Measurements from ENCODE around the gene APP.

The APP gene

DNA sequence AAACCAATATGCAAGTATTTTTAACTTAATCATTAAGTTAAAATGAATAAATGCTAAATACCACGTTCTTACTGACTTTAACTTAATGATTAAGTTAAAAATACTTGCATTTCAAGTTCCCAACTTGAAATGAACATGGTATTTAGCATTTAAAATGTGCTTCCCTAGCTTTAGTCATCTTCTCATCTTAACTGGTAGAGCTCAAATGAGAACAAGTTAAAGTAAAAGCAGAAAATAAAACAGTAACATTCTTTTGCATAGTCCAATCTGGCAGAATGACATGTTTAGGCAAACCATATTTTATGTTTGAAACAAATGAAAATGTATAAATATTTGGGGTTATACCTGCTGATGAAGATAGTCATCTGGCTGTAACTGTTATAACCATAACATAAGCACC, 186.0 kb downstream of the APP start:
- Histone ChIP-seq H3K27ac (no peak overlapping the region), H3K9ac (no peak overlapping the region), H3K4me3 (IDR thresholded peaks at IDR 0.05; ENCODE audit: insufficient read depth, low read depth, low read length) (no peak overlapping the region), H3K4me1 (ENCODE audit: low read depth, poor library complexity, severe bottlenecking) (no peaks in the 10 kb centered on the region), H3K36me3 (ENCODE audit: insufficient read depth) (no peaks in the 10 kb centered on the region; the same call in 1 of the 2 replicates), H3K4me2 (no peak overlapping the region), H4K20me1 (ENCODE audit: insufficient read depth) (no peaks in the 10 kb centered on the region), H3K27me3 (ENCODE audit: insufficient read depth, low read depth) (no peaks in the 10 kb centered on the region), H3K79me2 (ENCODE audit: insufficient read depth, low read depth) (no peaks in the 10 kb centered on the region), H2AFZ (ENCODE audit: low read depth) (no peak overlapping the region)
- TF ChIP-seq, protein P1, sequence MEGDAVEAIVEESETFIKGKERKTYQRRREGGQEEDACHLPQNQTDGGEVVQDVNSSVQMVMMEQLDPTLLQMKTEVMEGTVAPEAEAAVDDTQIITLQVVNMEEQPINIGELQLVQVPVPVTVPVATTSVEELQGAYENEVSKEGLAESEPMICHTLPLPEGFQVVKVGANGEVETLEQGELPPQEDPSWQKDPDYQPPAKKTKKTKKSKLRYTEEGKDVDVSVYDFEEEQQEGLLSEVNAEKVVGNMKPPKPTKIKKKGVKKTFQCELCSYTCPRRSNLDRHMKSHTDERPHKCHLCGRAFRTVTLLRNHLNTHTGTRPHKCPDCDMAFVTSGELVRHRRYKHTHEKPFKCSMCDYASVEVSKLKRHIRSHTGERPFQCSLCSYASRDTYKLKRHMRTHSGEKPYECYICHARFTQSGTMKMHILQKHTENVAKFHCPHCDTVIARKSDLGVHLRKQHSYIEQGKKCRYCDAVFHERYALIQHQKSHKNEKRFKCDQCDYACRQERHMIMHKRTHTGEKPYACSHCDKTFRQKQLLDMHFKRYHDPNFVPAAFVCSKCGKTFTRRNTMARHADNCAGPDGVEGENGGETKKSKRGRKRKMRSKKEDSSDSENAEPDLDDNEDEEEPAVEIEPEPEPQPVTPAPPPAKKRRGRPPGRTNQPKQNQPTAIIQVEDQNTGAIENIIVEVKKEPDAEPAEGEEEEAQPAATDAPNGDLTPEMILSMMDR (conservative IDR thresholded peaks at IDR 0.05; ENCODE audit: low read depth, low read length), result no peak

DNA sequence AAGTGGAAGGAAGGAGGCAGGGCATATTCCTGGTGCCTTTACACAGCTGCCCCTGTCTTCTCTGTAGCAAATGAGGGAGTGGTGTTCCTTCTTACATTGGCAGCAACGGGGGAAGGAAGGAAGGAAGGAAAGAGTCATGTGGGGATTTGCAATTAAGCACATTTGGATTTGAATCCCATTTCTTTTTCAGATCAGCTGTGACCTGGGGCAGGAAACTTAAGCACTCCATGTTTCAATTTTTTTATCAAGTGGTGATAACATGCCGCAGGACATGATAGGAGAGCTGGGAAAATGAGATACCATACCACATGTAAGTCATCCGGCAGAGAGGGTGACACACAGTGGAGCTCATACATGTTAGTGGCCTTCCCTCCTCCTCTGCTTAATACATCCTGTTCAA, 186.8 kb downstream of the APP start:
- H3K36me3 ChIP-seq (ENCODE audit: insufficient read depth), result no peaks in the 10 kb centered on the region; the same call in 1 of the 2 replicates
- no peak overlapping the region for H3K4me2 ChIP-seq
- no peaks in the 10 kb centered on the region for H3K4me1 ChIP-seq (ENCODE audit: low read depth, poor library complexity, severe bottlenecking)
- H3K27me3 ChIP-seq (ENCODE audit: insufficient read depth, low read depth), result no peaks in the 10 kb centered on the region
- H2AFZ ChIP-seq (ENCODE audit: low read depth), result no peak overlapping the region
- H3K9ac ChIP-seq, result no peak overlapping the region
- no peak overlapping the region for H3K27ac ChIP-seq
- TF ChIP-seq, protein P1 (conservative IDR thresholded peaks at IDR 0.05; ENCODE audit: low read depth, low read length), result no peak
- H3K79me2 ChIP-seq (ENCODE audit: insufficient read depth, low read depth), result no peaks in the 10 kb centered on the region
- no peaks in the 10 kb centered on the region for H4K20me1 ChIP-seq (ENCODE audit: insufficient read depth)
- no peak overlapping the region for H3K4me3 ChIP-seq (IDR thresholded peaks at IDR 0.05; ENCODE audit: insufficient read depth, low read depth, low read length)

DNA sequence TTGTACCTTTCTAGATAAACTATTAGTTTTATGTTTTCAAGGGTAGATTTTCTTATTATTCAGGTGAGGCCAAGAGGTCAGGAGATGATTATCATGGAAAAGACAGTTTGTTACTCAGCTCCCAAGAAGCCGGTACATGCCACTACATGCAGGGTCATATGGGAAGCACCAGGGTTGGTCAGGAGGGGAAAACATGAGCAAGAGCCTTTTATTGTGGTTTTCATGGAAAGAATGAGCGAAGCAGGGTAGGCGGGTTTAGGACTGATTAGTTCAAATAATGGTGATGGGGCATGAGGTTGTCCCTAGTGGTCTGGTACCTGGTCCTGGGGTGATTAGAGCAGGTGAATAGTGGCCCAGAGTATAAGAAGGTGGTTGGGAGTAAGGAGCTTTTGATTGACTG, 189.9 kb downstream of the APP start:
- H3K36me3 ChIP-seq (ENCODE audit: insufficient read depth), result no peaks in the 10 kb centered on the region; the same call in 1 of the 2 replicates

DNA sequence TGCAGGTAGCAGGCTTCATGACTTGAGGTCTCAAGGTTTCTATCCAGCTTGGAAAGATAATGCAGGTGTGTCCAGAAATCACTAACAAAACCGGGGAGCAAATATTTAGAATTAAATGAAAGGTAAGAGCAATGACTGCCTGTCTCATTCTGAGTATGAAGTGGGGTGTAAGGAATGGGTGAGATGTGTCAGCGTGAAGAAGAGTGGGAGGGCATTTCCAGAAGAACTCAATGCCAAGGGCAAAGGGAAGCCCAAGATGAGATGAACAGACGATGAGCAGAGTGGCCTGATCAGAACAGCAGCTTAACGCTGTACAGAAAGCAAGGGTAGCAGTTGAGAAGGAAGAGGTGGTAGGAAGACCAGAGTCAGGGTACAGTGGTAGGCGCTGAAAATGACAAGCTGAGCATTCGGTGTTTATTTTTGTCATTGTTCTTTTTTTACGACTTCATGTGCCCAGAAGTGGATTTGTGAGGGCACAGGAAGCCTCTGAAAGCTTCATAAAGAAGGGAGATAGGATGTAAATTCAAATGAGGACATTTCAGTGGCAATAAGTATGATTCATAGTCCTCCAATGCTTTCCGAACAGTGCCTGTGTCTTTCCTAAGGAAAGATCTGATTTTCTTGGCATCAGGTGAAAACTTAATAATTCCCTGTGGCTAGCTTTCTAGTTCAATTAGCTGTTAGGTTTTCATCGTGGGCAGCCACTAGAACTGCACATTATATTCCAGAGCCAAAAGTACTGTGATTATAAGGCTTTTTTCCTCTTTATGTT, 190.5 kb downstream of the APP start:
- Histone ChIP-seq H3K9ac (no peak overlapping the region), H3K27me3 (ENCODE audit: insufficient read depth, low read depth) (no peaks in the 10 kb centered on the region), H3K4me2 (no peak overlapping the region), H3K27ac (no peak overlapping the region), H4K20me1 (ENCODE audit: insufficient read depth) (no peaks in the 10 kb centered on the region), H3K79me2 (ENCODE audit: insufficient read depth, low read depth) (no peaks in the 10 kb centered on the region), H3K4me1 (ENCODE audit: low read depth, poor library complexity, severe bottlenecking) (no peaks in the 10 kb centered on the region), H2AFZ (ENCODE audit: low read depth) (no peak overlapping the region), H3K36me3 (ENCODE audit: insufficient read depth) (no peaks in the 10 kb centered on the region; the same call in 1 of the 2 replicates), H3K4me3 (IDR thresholded peaks at IDR 0.05; ENCODE audit: insufficient read depth, low read depth, low read length) (no peak overlapping the region)
- TF ChIP-seq, protein P1 (conservative IDR thresholded peaks at IDR 0.05; ENCODE audit: low read depth, low read length), result no peak

More for the DNA sequence above, 189.9 kb downstream of the APP start:
- H3K4me1 ChIP-seq (ENCODE audit: low read depth, poor library complexity, severe bottlenecking), result no peaks in the 10 kb centered on the region
- H3K4me2 ChIP-seq, result no peak overlapping the region
- no peak overlapping the region for H3K27ac ChIP-seq
- H2AFZ ChIP-seq (ENCODE audit: low read depth), result no peak overlapping the region
- H3K9ac ChIP-seq, result no peak overlapping the region
- TF ChIP-seq, protein P1 (conservative IDR thresholded peaks at IDR 0.05; ENCODE audit: low read depth, low read length), result no peak
- H3K4me3 ChIP-seq (IDR thresholded peaks at IDR 0.05; ENCODE audit: insufficient read depth, low read depth, low read length), result no peak overlapping the region
- no peaks in the 10 kb centered on the region for H3K79me2 ChIP-seq (ENCODE audit: insufficient read depth, low read depth)
- H4K20me1 ChIP-seq (ENCODE audit: insufficient read depth), result no peaks in the 10 kb centered on the region
- no peaks in the 10 kb centered on the region for H3K27me3 ChIP-seq (ENCODE audit: insufficient read depth, low read depth)
